H1 (cell line): ENCODE data around the gene CFAP54. TPM values are rescaled to one million over a fixed set of nuclear protein-coding genes. Genes with fewer than 3 reads are reported as not detected.

Experiments used
- CTCF ChIA-PET: fragments of 300-600 bp; sonication (Branson Sonifier 250); formaldehyde crosslinking; loops from one replicate; lab custom pipeline; 2021; ENCODE audit not compliant: partially characterized antibody; lab: Charles Lee
- POLR2A ChIA-PET: fragments of 300-600 bp; sonication (Branson Sonifier 250); formaldehyde crosslinking; loops from one replicate; lab custom pipeline; 2021; ENCODE audit warnings: inconsistent platforms; ENCODE audit not compliant: partially characterized antibody; lab: Charles Lee
- DNase-seq, 2 experiments: peaks; one replicate each; pipeline versions ENCODE4 v3.0.0 to v3.0.0-alpha.2; 2010 to 2022; ENCODE audit warnings: low spot score in 2 of 2, low read depth in 1 of 2, mixed read lengths in 1 of 2
- FAIRE-seq: peaks from 2 replicates; lab custom pipeline; 2011; peaks lifted over from hg19 to GRCh38; lab: Jason Lieb, UNC
- H2AFZ ChIP-seq: 2 replicates; pipeline ENCODE4 v1.8.1; 2012; ENCODE audit warnings: low read length, inconsistent platforms
- H2AK5ac ChIP-seq: 2 replicates; pipeline ENCODE4 v1.6.1; 2013; ENCODE audit warnings: low read depth, low read length
- H2BK120ac ChIP-seq: replicated peaks from 2 replicates; pipeline ENCODE3; 2013; ENCODE audit warnings: low read depth, low read length, inconsistent platforms
- H2BK12ac ChIP-seq: 2 replicates; pipeline ENCODE4 v1.6.1; 2013; ENCODE audit warnings: low read depth, low read length
- H2BK15ac ChIP-seq: 2 replicates; pipeline ENCODE4 v1.6.1; 2013; ENCODE audit warnings: low read length
- H2BK20ac ChIP-seq: 2 replicates; pipeline ENCODE4 v1.6.1; 2013; ENCODE audit warnings: low read length
- H2BK5ac ChIP-seq: 2 replicates; pipeline ENCODE4 v1.6.1; 2013; ENCODE audit warnings: low read depth, low read length
- H3K14ac ChIP-seq: 2 replicates; pipeline ENCODE4 v1.6.1; 2013; ENCODE audit warnings: inconsistent platforms; ENCODE audit not compliant: insufficient read length
- H3K18ac ChIP-seq: 2 replicates; pipeline ENCODE4 v1.6.1; 2013; ENCODE audit warnings: low read length; ENCODE audit errors: extremely low read depth
- H3K23ac ChIP-seq: 2 replicates; pipeline ENCODE4 v1.6.1; 2013; ENCODE audit warnings: inconsistent platforms; ENCODE audit not compliant: insufficient read length
- H3K23me2 ChIP-seq: 2 replicates; pipeline ENCODE4 v1.6.1; 2013; ENCODE audit warnings: low read depth, low read length
- H3K27ac ChIP-seq: 2 replicates; pipeline ENCODE4 v1.6.1; 2011; ENCODE audit warnings: low read depth, low read length, inconsistent platforms
- H3K27me3 ChIP-seq, 4 experiments: replicated peaks in 1 of 4; 1 replicate in 1 of 4; 2 replicates in 3 of 4; pipeline versions ENCODE4 v1.6.1 to v1.8.1; 2011 to 2013; ENCODE audit warnings: low read length in 3 of 4, mild to moderate bottlenecking in 3 of 4, inconsistent platforms in 2 of 4, mixed read lengths in 2 of 4, moderate library complexity in 1 of 4; ENCODE audit not compliant: control insufficient read depth in 3 of 4, insufficient read depth in 3 of 4; ENCODE audit errors: extremely low read depth in 1 of 4
- H3K36me3 ChIP-seq, 4 experiments: 2 replicates each; pipeline versions ENCODE4 v1.6.1 to v1.8.1; 2011 to 2013; ENCODE audit warnings: mild to moderate bottlenecking in 4 of 4, low read length in 3 of 4, moderate library complexity in 2 of 4, control low read depth in 1 of 4, inconsistent platforms in 1 of 4; ENCODE audit not compliant: insufficient read depth in 4 of 4, control insufficient read depth in 2 of 4
- H3K4ac ChIP-seq: replicated peaks from 2 replicates; pipeline ENCODE3; 2013; ENCODE audit warnings: low read length, low read depth, mixed read lengths, inconsistent platforms; ENCODE audit not compliant: insufficient read length
- H3K4me1 ChIP-seq, 4 experiments: replicated peaks in 1 of 4; 1 replicate in 1 of 4; 2 replicates in 3 of 4; pipeline versions ENCODE4 v1.6.1 to v1.8.1; 2011 to 2013; ENCODE audit warnings: low read length in 3 of 4, inconsistent platforms in 2 of 4, mixed read lengths in 1 of 4; ENCODE audit not compliant: insufficient read depth in 4 of 4, control insufficient read depth in 3 of 4
- H3K4me2 ChIP-seq, 2 experiments: 2 replicates each; pipeline versions ENCODE4 v1.6.1 to v1.8.1; 2011 to 2013; ENCODE audit warnings: low read depth in 2 of 2, low read length in 2 of 2, control low read depth in 1 of 2, inconsistent platforms in 1 of 2, mild to moderate bottlenecking in 1 of 2; ENCODE audit not compliant: insufficient read depth in 1 of 2
- H3K4me3 ChIP-seq, 4 experiments: fragments of 200-600, 300-600 bp in 1 of 4; sonication (generic), shearing (Covaris generic), sonication (Bioruptor Twin) in 1 of 4; 2 replicates each; pipeline versions ENCODE4 v1.5.1 to v1.8.1; 2011 to 2016; ENCODE audit warnings: low read length in 4 of 4, low read depth in 3 of 4, control low read depth in 2 of 4, inconsistent platforms in 2 of 4, mild to moderate bottlenecking in 2 of 4, mixed read lengths in 1 of 4, moderate library complexity in 1 of 4; ENCODE audit not compliant: insufficient read depth in 2 of 4; ENCODE audit errors: extremely low read depth in 1 of 4
- H3K56ac ChIP-seq: replicated peaks from 2 replicates; pipeline ENCODE3; 2013; ENCODE audit warnings: low read depth, mild to moderate bottlenecking, mixed read lengths, low read length, inconsistent platforms; ENCODE audit not compliant: insufficient read length
- H3K79me1 ChIP-seq: 2 replicates; pipeline ENCODE4 v1.6.1; 2013; ENCODE audit warnings: low read depth, low read length, control low read depth
- H3K79me2 ChIP-seq, 2 experiments: 2 replicates each; pipeline versions ENCODE4 v1.6.1 to v1.8.1; 2012 to 2013; ENCODE audit warnings: low read length in 2 of 2, mild to moderate bottlenecking in 2 of 2, inconsistent platforms in 1 of 2; ENCODE audit not compliant: insufficient read depth in 2 of 2, control insufficient read depth in 1 of 2
- H3K9ac ChIP-seq, 4 experiments: replicated peaks in 1 of 4; 1 replicate in 1 of 4; 2 replicates in 3 of 4; pipeline versions ENCODE4 v1.6.1 to v1.8.1; 2011 to 2013; ENCODE audit warnings: low read depth in 3 of 4, low read length in 3 of 4, control low read depth in 2 of 4, mild to moderate bottlenecking in 2 of 4, moderate library complexity in 2 of 4, inconsistent platforms in 1 of 4; ENCODE audit errors: extremely low read depth in 1 of 4
- H3K9me3 ChIP-seq, 2 experiments: 2 replicates each; pipeline versions ENCODE4 v1.6.1 to v1.8.1; 2012 to 2013; ENCODE audit warnings: mild to moderate bottlenecking in 2 of 2, moderate library complexity in 2 of 2, control low read depth in 1 of 2, inconsistent platforms in 1 of 2, low read depth in 1 of 2, low read length in 1 of 2, mixed read lengths in 1 of 2; ENCODE audit not compliant: insufficient read depth in 2 of 2
- H4K20me1 ChIP-seq, 2 experiments: replicated peaks in 1 of 2; 2 replicates each; pipeline versions ENCODE3 to v1.8.1; 2011 to 2013; ENCODE audit warnings: inconsistent platforms in 2 of 2, low read length in 2 of 2, mild to moderate bottlenecking in 1 of 2; ENCODE audit not compliant: insufficient read depth in 2 of 2, control insufficient read depth in 1 of 2
- H4K5ac ChIP-seq: 2 replicates; pipeline ENCODE4 v1.6.1; 2013; ENCODE audit warnings: low read length, low read depth, mixed read lengths, inconsistent platforms; ENCODE audit not compliant: insufficient read length
- H4K8ac ChIP-seq: 2 replicates; pipeline ENCODE4 v1.8.0; 2013; ENCODE audit warnings: mild to moderate bottlenecking, moderate library complexity, low read length, inconsistent platforms; ENCODE audit not compliant: insufficient read depth; ENCODE audit errors: extremely low read depth
- H4K91ac ChIP-seq: replicated peaks from 2 replicates; pipeline ENCODE3; 2013; ENCODE audit warnings: low read length, mixed read lengths, inconsistent platforms; ENCODE audit not compliant: insufficient read length
- BCL11A ChIP-seq, 2 experiments: IDR thresholded peaks; one replicate each; pipeline ENCODE4 v1.6.1; 2011; ENCODE audit warnings: low read depth in 2 of 2, low read length in 2 of 2, mild to moderate bottlenecking in 2 of 2
- CHD2 ChIP-seq: IDR thresholded peaks from 2 replicates; pipeline ENCODE4 v1.6.1; 2012; ENCODE audit warnings: low read length, improper control_type of control experiment
- GABPA ChIP-seq: IDR thresholded peaks from 2 replicates; pipeline ENCODE4 v1.6.1; 2011; ENCODE audit warnings: mild to moderate bottlenecking, low read length, moderate library complexity, borderline replicate concordance; ENCODE audit not compliant: insufficient read depth
- KDM1A ChIP-seq: fragments of 200-600, 300-600 bp; sonication (generic); IDR thresholded peaks from 2 replicates; pipeline ENCODE4 v1.7.1; 2016; ENCODE audit warnings: mild to moderate bottlenecking, low read length, borderline replicate concordance
- KDM5A ChIP-seq: fragments of 200-600 bp; IDR thresholded peaks from 2 replicates; pipeline ENCODE4 v1.7.1; 2012; ENCODE audit warnings: mild to moderate bottlenecking, low read length, inconsistent platforms, mixed read lengths
- NANOG ChIP-seq: IDR thresholded peaks from 2 replicates; pipeline ENCODE4 v1.6.1; 2011; ENCODE audit warnings: low read length, low read depth, mild to moderate bottlenecking, inconsistent platforms; ENCODE audit not compliant: insufficient read depth, poor library complexity, severe bottlenecking
- POLR2A ChIP-seq, 2 experiments: IDR thresholded peaks; 1 replicate in 1 of 2; 2 replicates in 1 of 2; pipeline ENCODE4 v1.6.1; 2011; ENCODE audit warnings: low read depth in 2 of 2, low read length in 2 of 2, mild to moderate bottlenecking in 2 of 2; ENCODE audit errors: control extremely low read depth in 1 of 2
- RNF2 ChIP-seq: fragments of 200-900, 300-1000 bp; sonication (generic); IDR thresholded peaks from 2 replicates; pipeline ENCODE4 v1.7.1; 2016; ENCODE audit warnings: borderline replicate concordance, low read depth, mild to moderate bottlenecking, antibody characterized with exemption, low read length; ENCODE audit not compliant: poor library complexity, severe bottlenecking; ENCODE audit errors: missing control alignments
- RXRA ChIP-seq: IDR thresholded peaks from 2 replicates; pipeline ENCODE4 v1.6.1; 2011; ENCODE audit warnings: low read depth, mild to moderate bottlenecking, low read length, moderate library complexity; ENCODE audit not compliant: insufficient read depth
- SIRT6 ChIP-seq: IDR thresholded peaks from one replicate; pipeline ENCODE4 v1.7.1; 2012; ENCODE audit warnings: low read length, inconsistent platforms
- SP2 ChIP-seq: IDR thresholded peaks from 2 replicates; pipeline ENCODE4 v1.6.1; 2012; ENCODE audit warnings: mild to moderate bottlenecking, low read length, inconsistent platforms
- SUZ12 ChIP-seq: fragments of 200-600 bp; sonication (generic); IDR thresholded peaks from 2 replicates; pipeline ENCODE4 v1.6.1; 2012; ENCODE audit warnings: mild to moderate bottlenecking, inconsistent platforms, low read length, moderate library complexity, mixed read lengths
- TBP ChIP-seq: IDR thresholded peaks from 2 replicates; pipeline ENCODE4 v1.6.1; 2011; ENCODE audit warnings: low read depth, low read length, improper control_type of control experiment
- WGBS, 2 experiments: shearing (Covaris generic) in 1 of 2; methylation state at CpG; one replicate each; pipeline versions ENCODE4 v1.1.6 to v1.1.7; 2013 to 2015; ENCODE audit warnings: low lambda C conversion rate in 2 of 2, mixed read lengths in 2 of 2, inconsistent platforms in 1 of 2, low coverage in 1 of 2, missing lambda C conversion rate in 1 of 2; ENCODE audit not compliant: insufficient replicate concordance in 2 of 2, insufficient coverage in 1 of 2, insufficient read length in 1 of 2; ENCODE audit errors: extremely low coverage in 1 of 2, missing lambda C conversion rate in 1 of 2; 5-methylcytosine and 5-hydroxymethylcytosine counted together
- polyA plus RNA-seq, 7 experiments: library from polyadenylated mRNA; depleted of rRNA in 3 of 7; stranded (reverse) in 5 of 7; unstranded in 2 of 7; fragments of >200 nt in 5 of 7; fragments of 200-250 nt in 2 of 7; gene quantifications; 1 replicate in 5 of 7; 2 replicates in 1 of 7; 4 replicates in 1 of 7; pipeline versions ENCODE4 v1.2.1 to v1.2.3, GENCODE V29; 2011 to 2013; ENCODE audit warnings: missing spikeins in 2 of 7, mixed read lengths in 2 of 7
- total RNA-seq: library from RNA; stranded (reverse); fragmentation: NEBNext Ultra II Directional; extraction: Animal tissue kit (Norgen Biotek cat#: 25700); gene quantifications from 2 replicates; pipeline ENCODE4 v1.2.1, GENCODE V29; 2021
- TF ChIP-seq, protein P1 (sequence below): IDR thresholded peaks from 2 replicates; pipeline ENCODE4 v1.6.1; 2011; ENCODE audit warnings: low read depth, mild to moderate bottlenecking, low read length; ENCODE audit not compliant: insufficient read depth

The CFAP54 gene
- total and polyA plus RNA-seq, 2 of the 8 experiments (the other 6 are each of a cell fraction or from before 2014, with no cell fraction given) = 0.17 to 0.33 TPM

GRCh38 chr12:96513166-96513565, 23.8 kb downstream of the CFAP54 start:
- no peak overlapping the region for H3K9ac ChIP-seq
- H3K18ac ChIP-seq = no peak overlapping the region
- H2AK5ac ChIP-seq = no peak overlapping the region
- no peak overlapping the region for H2BK5ac ChIP-seq
- H3K36me3 ChIP-seq = no peaks in the 10 kb centered on the region
- H4K91ac ChIP-seq = no peak overlapping the region
- H3K79me2 ChIP-seq = no peaks in the 10 kb centered on the region
- H3K23ac ChIP-seq = no peak overlapping the region
- ChIA-PET POLR2A (no interaction called here), CTCF (interaction anchor here (1.2 to 2.2 kb wide), 3 partner anchors 9 to 452 kb away, joined by 3 to 5 read pairs (median 5); no protein-coding TSS in a partner anchor)
- no peaks in the 10 kb centered on the region for H3K27me3 ChIP-seq
- H2AFZ ChIP-seq = no peak overlapping the region; the same call in 1 of the 2 replicates
- 89% methylated on average over 5 of the region's 5 CpGs; no CpG with 5 or more reads in 1 of the 2 experiments for WGBS, 2 experiments
- H4K8ac ChIP-seq = no peak overlapping the region
- H3K4me1 ChIP-seq = peaks cover 0 to 7% (median 0%) of the 10 kb centered on the region in 4 experiments; a peak in 1 of 7 replicates
- no peak overlapping the region for H2BK12ac ChIP-seq
- H3K4ac ChIP-seq = no peak overlapping the region
- H3K23me2 ChIP-seq = no peaks in the 10 kb centered on the region
- H2BK15ac ChIP-seq = no peak overlapping the region
- H3K9me3 ChIP-seq = no peaks in the 10 kb centered on the region
- DNase-seq (no peak), FAIRE-seq (no peak)
- H4K5ac ChIP-seq = no peak overlapping the region
- no peaks in the 10 kb centered on the region for H4K20me1 ChIP-seq
- no peaks in the 10 kb centered on the region for H3K79me1 ChIP-seq
- no peak overlapping the region for H3K4me3 ChIP-seq
- H3K56ac ChIP-seq = no peak overlapping the region
- H2BK20ac ChIP-seq = no peak overlapping the region
- H3K14ac ChIP-seq = no peak overlapping the region
- no peak overlapping the region for H2BK120ac ChIP-seq
- H3K27ac ChIP-seq = no peak overlapping the region
- no peak overlapping the region for H3K4me2 ChIP-seq
- TF ChIP-seq SP2 (no peak), NANOG (no peak), SIRT6 (no peak), CHD2 (no peak), KDM5A (no peak), GABPA (no peak), POLR2A (IDR thresholded peaks at IDR 0.05; ENCODE audit: control extremely low read depth in 1 of 2, low read depth in 2 of 2, low read length in 2 of 2) (no peak), TBP (no peak), SUZ12 (no peak), RXRA (no peak), BCL11A (IDR thresholded peaks at IDR 0.05; ENCODE audit: low read depth in 2 of 2, low read length in 2 of 2) (no peak), KDM1A (no peak), RNF2 (no peak)
- TF ChIP-seq, protein P1, sequence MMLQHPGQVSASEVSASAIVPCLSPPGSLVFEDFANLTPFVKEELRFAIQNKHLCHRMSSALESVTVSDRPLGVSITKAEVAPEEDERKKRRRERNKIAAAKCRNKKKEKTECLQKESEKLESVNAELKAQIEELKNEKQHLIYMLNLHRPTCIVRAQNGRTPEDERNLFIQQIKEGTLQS = no peak
